WTC11 (cell line): Measurements from ENCODE around the gene ZFR. TPM values are rescaled to one million over a fixed set of nuclear protein-coding genes. Genes with fewer than 3 reads are reported as not detected.

Experiments used
- ATAC-seq: fragments of 200-7000 bp; cut with Tn5 transposase; 2 replicates; pipeline ENCODE4 v1.10.0; 2021; ENCODE audit warnings: mild to moderate bottlenecking, moderate library complexity
- CTCF ChIA-PET: fragments of 300-600 bp; sonication (Branson Sonifier 250); formaldehyde crosslinking; loops from one replicate; lab custom pipeline; 2021; ENCODE audit warnings: antibody characterized with exemption; lab: Charles Lee
- POLR2A ChIA-PET: fragments of 350-600 bp; sonication (Branson Sonifier 250); formaldehyde crosslinking; loops from one replicate; lab custom pipeline; 2021; ENCODE audit warnings: antibody characterized with exemption; lab: Charles Lee
- DNase-seq: peaks from one replicate; pipeline ENCODE4 v3.0.0; 2021; ENCODE audit warnings: low spot score
- H3K27ac Mint-ChIP-seq: 2 replicates; pipeline ENCODE4 v1.8.0; 2021; ENCODE audit warnings: mixed read lengths
- H3K27me3 Mint-ChIP-seq: 2 replicates; pipeline ENCODE4 v1.8.0; 2021; ENCODE audit warnings: low read depth, mild to moderate bottlenecking, moderate library complexity, mixed read lengths
- H3K36me3 Mint-ChIP-seq: 2 replicates; pipeline ENCODE4 v1.8.0; 2021; ENCODE audit warnings: mixed read lengths
- H3K4me1 Mint-ChIP-seq: 2 replicates; pipeline ENCODE4 v1.8.0; 2022; ENCODE audit warnings: mixed read lengths
- H3K4me3 Mint-ChIP-seq: 2 replicates; pipeline ENCODE4 v1.8.0; 2021; ENCODE audit warnings: mild to moderate bottlenecking, moderate library complexity, mixed read lengths
- H3K9me3 Mint-ChIP-seq: 2 replicates; pipeline ENCODE4 v1.8.0; 2021; ENCODE audit warnings: mixed read lengths
- FOXK1 ChIP-seq: sonication (generic); formaldehyde crosslinking; IDR thresholded peaks from 2 replicates; pipeline ENCODE4 v1.8.0; 2022; ENCODE audit warnings: mild to moderate bottlenecking, moderate library complexity, missing genetic modification reagents
- GTF2I ChIP-seq: fragments of 250-450 bp; sonication (Bioruptor Pico); conservative IDR thresholded peaks from 2 replicates; pipeline ENCODE4 v1.4.0; 2021; ENCODE audit warnings: mild to moderate bottlenecking
- JUN ChIP-seq: sonication (generic); formaldehyde crosslinking; IDR thresholded peaks from 2 replicates; pipeline ENCODE4 v1.8.0; 2023; ENCODE audit warnings: mild to moderate bottlenecking, missing genetic modification reagents
- MXD4 ChIP-seq: fragments of 250-450 bp; sonication (Bioruptor Pico); IDR thresholded peaks from 2 replicates; pipeline ENCODE4 v1.8.0; 2021; ENCODE audit warnings: mild to moderate bottlenecking, moderate library complexity, borderline replicate concordance
- NR1H2 ChIP-seq: sonication (generic); formaldehyde crosslinking; IDR thresholded peaks from 2 replicates; pipeline ENCODE4 v1.9.0; 2021; ENCODE audit warnings: mild to moderate bottlenecking, moderate library complexity, missing genetic modification reagents
- PRRX2 ChIP-seq: fragments of 250-450 bp; sonication (Bioruptor Pico); IDR thresholded peaks from 2 replicates; pipeline ENCODE4 v1.8.0; 2021; ENCODE audit warnings: mild to moderate bottlenecking
- ZBTB21 ChIP-seq: sonication (generic); formaldehyde crosslinking; IDR thresholded peaks from 2 replicates; pipeline ENCODE4 v1.8.1; 2023; ENCODE audit warnings: mild to moderate bottlenecking, missing genetic modification reagents, borderline replicate concordance
- ZNF138 ChIP-seq: sonication (generic); formaldehyde crosslinking; conservative IDR thresholded peaks from 2 replicates; pipeline ENCODE4 v1.8.1; 2022; ENCODE audit warnings: mild to moderate bottlenecking, moderate library complexity, missing genetic modification reagents
- ZNF263 ChIP-seq: sonication (generic); formaldehyde crosslinking; IDR thresholded peaks from 2 replicates; pipeline ENCODE4 v1.8.1; 2022; ENCODE audit warnings: low read depth, mild to moderate bottlenecking, moderate library complexity, missing genetic modification reagents
- total RNA-seq: library from RNA; stranded (reverse); gene quantifications from 3 replicates; pipeline ENCODE4 v1.2.3, GENCODE V29; 2021
- TF ChIP-seq, protein P1 (sequence below): sonication (generic); formaldehyde crosslinking; IDR thresholded peaks from 2 replicates; pipeline ENCODE4 v1.8.1; 2022; ENCODE audit warnings: low read depth, mild to moderate bottlenecking, moderate library complexity, missing genetic modification reagents, borderline replicate concordance
- TF ChIP-seq, protein P2 (sequence below): sonication (generic); formaldehyde crosslinking; IDR thresholded peaks from 2 replicates; pipeline ENCODE4 v1.8.0; 2023; ENCODE audit warnings: missing genetic modification reagents
- TF ChIP-seq, protein P3 (sequence below): sonication (generic); formaldehyde crosslinking; IDR thresholded peaks from 2 replicates; pipeline ENCODE4 v1.8.1; 2022; ENCODE audit warnings: missing genetic modification reagents, borderline replicate concordance
- TF ChIP-seq, protein P4 (sequence below): sonication (generic); formaldehyde crosslinking; IDR thresholded peaks from 2 replicates; pipeline ENCODE4 v1.8.1; 2023; ENCODE audit warnings: mild to moderate bottlenecking, missing genetic modification reagents, borderline replicate concordance
- TF ChIP-seq, protein P5 (sequence below): sonication (generic); formaldehyde crosslinking; conservative IDR thresholded peaks from 2 replicates; pipeline ENCODE4 v1.8.1; 2023; ENCODE audit warnings: mild to moderate bottlenecking, low read depth, missing genetic modification reagents, moderate library complexity
- TF ChIP-seq, protein P6 (sequence below): fragments of 200-600 bp; IDR thresholded peaks from 2 replicates; pipeline ENCODE4 v1.8.0; 2022; ENCODE audit warnings: antibody characterized with exemption
- TF ChIP-seq, protein P7 (sequence below): fragments of 250-450 bp; sonication (Bioruptor Pico); IDR thresholded peaks from 2 replicates; pipeline ENCODE4 v1.8.0; 2021; ENCODE audit warnings: mild to moderate bottlenecking
- TF ChIP-seq, protein P8 (sequence below): fragments of 250-450 bp; sonication (Bioruptor Pico); IDR thresholded peaks from 2 replicates; pipeline ENCODE4 v1.9.0; 2021; ENCODE audit warnings: moderate library complexity, mild to moderate bottlenecking, inconsistent platforms, borderline replicate concordance
- TF ChIP-seq, protein P9 (sequence below): sonication (generic); formaldehyde crosslinking; IDR thresholded peaks from 2 replicates; pipeline ENCODE4 v1.8.0; 2022; ENCODE audit warnings: missing genetic modification reagents

Gene ZFR
- total RNA-seq, 1 experiment from 2014 or later, result 64.5 TPM

DNA sequence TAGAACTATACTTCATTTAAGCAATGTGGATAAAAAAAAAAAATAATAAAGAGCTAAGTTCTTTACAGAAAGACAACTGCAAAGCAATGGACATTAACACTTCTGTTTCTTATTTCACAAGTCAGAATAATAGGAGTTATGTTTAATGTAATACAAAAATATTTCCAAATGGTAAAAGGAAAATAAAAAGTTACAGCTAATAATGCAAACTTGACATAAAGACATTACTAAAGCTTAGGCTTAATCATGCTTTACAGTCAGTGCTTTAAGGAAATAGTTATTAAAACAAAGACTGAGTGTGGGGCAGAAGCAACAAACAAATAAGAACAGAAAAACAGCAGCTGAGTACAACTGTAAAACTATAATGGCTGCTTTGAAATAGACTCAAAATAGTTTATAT is 56.7 kb downstream of the ZFR start:
- ATAC-seq (no peak), DNase-seq (no peak)
- POLR2A ChIA-PET, result interaction anchor here (0.8 kb wide), 1 partner anchor 10 kb away, joined by 3 read pairs; no protein-coding TSS in a partner anchor
- no peaks in the 10 kb centered on the region for H3K27me3 Mint-ChIP-seq
- no peak overlapping the region for H3K4me3 Mint-ChIP-seq
- H3K36me3 Mint-ChIP-seq, result peaks cover 66% of the 10 kb centered on the region
- no peaks in the 10 kb centered on the region for H3K9me3 Mint-ChIP-seq
- CTCF ChIA-PET, result no interaction called here
- no peak overlapping the region for H3K27ac Mint-ChIP-seq
- no peak for TF ChIP-seq ZBTB21 (CRISPR knock-in tag)
- no peak for TF ChIP-seq GTF2I (CRISPR knock-in tag)
- TF ChIP-seq ZNF263 (CRISPR knock-in tag), result no peak
- TF ChIP-seq JUN, result no peak
- TF ChIP-seq, protein P1, sequence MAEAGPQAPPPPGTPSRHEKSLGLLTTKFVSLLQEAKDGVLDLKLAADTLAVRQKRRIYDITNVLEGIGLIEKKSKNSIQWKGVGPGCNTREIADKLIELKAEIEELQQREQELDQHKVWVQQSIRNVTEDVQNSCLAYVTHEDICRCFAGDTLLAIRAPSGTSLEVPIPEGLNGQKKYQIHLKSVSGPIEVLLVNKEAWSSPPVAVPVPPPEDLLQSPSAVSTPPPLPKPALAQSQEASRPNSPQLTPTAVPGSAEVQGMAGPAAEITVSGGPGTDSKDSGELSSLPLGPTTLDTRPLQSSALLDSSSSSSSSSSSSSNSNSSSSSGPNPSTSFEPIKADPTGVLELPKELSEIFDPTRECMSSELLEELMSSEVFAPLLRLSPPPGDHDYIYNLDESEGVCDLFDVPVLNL (CRISPR knock-in tag), result no peak
- TF ChIP-seq, protein P2, sequence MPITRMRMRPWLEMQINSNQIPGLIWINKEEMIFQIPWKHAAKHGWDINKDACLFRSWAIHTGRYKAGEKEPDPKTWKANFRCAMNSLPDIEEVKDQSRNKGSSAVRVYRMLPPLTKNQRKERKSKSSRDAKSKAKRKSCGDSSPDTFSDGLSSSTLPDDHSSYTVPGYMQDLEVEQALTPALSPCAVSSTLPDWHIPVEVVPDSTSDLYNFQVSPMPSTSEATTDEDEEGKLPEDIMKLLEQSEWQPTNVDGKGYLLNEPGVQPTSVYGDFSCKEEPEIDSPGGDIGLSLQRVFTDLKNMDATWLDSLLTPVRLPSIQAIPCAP (CRISPR knock-in tag), result no peak
- TF ChIP-seq, protein P3, sequence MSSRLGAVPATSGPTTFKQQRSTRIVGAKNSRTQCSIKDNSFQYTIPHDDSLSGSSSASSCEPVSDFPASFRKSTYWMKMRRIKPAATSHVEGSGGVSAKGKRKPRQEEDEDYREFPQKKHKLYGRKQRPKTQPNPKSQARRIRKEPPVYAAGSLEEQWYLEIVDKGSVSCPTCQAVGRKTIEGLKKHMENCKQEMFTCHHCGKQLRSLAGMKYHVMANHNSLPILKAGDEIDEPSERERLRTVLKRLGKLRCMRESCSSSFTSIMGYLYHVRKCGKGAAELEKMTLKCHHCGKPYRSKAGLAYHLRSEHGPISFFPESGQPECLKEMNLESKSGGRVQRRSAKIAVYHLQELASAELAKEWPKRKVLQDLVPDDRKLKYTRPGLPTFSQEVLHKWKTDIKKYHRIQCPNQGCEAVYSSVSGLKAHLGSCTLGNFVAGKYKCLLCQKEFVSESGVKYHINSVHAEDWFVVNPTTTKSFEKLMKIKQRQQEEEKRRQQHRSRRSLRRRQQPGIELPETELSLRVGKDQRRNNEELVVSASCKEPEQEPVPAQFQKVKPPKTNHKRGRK, result no peak
- TF ChIP-seq, protein P4, sequence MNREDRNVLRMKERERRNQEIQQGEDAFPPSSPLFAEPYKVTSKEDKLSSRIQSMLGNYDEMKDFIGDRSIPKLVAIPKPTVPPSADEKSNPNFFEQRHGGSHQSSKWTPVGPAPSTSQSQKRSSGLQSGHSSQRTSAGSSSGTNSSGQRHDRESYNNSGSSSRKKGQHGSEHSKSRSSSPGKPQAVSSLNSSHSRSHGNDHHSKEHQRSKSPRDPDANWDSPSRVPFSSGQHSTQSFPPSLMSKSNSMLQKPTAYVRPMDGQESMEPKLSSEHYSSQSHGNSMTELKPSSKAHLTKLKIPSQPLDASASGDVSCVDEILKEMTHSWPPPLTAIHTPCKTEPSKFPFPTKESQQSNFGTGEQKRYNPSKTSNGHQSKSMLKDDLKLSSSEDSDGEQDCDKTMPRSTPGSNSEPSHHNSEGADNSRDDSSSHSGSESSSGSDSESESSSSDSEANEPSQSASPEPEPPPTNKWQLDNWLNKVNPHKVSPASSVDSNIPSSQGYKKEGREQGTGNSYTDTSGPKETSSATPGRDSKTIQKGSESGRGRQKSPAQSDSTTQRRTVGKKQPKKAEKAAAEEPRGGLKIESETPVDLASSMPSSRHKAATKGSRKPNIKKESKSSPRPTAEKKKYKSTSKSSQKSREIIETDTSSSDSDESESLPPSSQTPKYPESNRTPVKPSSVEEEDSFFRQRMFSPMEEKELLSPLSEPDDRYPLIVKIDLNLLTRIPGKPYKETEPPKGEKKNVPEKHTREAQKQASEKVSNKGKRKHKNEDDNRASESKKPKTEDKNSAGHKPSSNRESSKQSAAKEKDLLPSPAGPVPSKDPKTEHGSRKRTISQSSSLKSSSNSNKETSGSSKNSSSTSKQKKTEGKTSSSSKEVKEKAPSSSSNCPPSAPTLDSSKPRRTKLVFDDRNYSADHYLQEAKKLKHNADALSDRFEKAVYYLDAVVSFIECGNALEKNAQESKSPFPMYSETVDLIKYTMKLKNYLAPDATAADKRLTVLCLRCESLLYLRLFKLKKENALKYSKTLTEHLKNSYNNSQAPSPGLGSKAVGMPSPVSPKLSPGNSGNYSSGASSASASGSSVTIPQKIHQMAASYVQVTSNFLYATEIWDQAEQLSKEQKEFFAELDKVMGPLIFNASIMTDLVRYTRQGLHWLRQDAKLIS (CRISPR knock-in tag), result no peak
- TF ChIP-seq, protein P5, sequence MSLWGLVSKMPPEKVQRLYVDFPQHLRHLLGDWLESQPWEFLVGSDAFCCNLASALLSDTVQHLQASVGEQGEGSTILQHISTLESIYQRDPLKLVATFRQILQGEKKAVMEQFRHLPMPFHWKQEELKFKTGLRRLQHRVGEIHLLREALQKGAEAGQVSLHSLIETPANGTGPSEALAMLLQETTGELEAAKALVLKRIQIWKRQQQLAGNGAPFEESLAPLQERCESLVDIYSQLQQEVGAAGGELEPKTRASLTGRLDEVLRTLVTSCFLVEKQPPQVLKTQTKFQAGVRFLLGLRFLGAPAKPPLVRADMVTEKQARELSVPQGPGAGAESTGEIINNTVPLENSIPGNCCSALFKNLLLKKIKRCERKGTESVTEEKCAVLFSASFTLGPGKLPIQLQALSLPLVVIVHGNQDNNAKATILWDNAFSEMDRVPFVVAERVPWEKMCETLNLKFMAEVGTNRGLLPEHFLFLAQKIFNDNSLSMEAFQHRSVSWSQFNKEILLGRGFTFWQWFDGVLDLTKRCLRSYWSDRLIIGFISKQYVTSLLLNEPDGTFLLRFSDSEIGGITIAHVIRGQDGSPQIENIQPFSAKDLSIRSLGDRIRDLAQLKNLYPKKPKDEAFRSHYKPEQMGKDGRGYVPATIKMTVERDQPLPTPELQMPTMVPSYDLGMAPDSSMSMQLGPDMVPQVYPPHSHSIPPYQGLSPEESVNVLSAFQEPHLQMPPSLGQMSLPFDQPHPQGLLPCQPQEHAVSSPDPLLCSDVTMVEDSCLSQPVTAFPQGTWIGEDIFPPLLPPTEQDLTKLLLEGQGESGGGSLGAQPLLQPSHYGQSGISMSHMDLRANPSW, result no peak
- TF ChIP-seq, protein P6, sequence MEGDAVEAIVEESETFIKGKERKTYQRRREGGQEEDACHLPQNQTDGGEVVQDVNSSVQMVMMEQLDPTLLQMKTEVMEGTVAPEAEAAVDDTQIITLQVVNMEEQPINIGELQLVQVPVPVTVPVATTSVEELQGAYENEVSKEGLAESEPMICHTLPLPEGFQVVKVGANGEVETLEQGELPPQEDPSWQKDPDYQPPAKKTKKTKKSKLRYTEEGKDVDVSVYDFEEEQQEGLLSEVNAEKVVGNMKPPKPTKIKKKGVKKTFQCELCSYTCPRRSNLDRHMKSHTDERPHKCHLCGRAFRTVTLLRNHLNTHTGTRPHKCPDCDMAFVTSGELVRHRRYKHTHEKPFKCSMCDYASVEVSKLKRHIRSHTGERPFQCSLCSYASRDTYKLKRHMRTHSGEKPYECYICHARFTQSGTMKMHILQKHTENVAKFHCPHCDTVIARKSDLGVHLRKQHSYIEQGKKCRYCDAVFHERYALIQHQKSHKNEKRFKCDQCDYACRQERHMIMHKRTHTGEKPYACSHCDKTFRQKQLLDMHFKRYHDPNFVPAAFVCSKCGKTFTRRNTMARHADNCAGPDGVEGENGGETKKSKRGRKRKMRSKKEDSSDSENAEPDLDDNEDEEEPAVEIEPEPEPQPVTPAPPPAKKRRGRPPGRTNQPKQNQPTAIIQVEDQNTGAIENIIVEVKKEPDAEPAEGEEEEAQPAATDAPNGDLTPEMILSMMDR, result no peak
- no peak for TF ChIP-seq MXD4 (CRISPR knock-in tag)
- no peak for TF ChIP-seq PRRX2 (CRISPR knock-in tag)
- TF ChIP-seq, protein P7, sequence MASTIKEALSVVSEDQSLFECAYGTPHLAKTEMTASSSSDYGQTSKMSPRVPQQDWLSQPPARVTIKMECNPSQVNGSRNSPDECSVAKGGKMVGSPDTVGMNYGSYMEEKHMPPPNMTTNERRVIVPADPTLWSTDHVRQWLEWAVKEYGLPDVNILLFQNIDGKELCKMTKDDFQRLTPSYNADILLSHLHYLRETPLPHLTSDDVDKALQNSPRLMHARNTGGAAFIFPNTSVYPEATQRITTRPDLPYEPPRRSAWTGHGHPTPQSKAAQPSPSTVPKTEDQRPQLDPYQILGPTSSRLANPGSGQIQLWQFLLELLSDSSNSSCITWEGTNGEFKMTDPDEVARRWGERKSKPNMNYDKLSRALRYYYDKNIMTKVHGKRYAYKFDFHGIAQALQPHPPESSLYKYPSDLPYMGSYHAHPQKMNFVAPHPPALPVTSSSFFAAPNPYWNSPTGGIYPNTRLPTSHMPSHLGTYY (CRISPR knock-in tag), result no peak
- no peak for TF ChIP-seq NR1H2 (CRISPR knock-in tag)
- TF ChIP-seq, protein P8, sequence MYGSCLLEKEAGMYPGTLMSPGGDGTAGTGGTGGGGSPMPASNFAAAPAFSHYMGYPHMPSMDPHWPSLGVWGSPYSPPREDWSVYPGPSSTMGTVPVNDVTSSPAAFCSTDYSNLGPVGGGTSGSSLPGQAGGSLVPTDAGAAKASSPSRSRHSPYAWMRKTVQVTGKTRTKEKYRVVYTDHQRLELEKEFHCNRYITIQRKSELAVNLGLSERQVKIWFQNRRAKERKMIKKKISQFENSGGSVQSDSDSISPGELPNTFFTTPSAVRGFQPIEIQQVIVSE, result no peak
- no peak for TF ChIP-seq FOXK1
- TF ChIP-seq, protein P9, sequence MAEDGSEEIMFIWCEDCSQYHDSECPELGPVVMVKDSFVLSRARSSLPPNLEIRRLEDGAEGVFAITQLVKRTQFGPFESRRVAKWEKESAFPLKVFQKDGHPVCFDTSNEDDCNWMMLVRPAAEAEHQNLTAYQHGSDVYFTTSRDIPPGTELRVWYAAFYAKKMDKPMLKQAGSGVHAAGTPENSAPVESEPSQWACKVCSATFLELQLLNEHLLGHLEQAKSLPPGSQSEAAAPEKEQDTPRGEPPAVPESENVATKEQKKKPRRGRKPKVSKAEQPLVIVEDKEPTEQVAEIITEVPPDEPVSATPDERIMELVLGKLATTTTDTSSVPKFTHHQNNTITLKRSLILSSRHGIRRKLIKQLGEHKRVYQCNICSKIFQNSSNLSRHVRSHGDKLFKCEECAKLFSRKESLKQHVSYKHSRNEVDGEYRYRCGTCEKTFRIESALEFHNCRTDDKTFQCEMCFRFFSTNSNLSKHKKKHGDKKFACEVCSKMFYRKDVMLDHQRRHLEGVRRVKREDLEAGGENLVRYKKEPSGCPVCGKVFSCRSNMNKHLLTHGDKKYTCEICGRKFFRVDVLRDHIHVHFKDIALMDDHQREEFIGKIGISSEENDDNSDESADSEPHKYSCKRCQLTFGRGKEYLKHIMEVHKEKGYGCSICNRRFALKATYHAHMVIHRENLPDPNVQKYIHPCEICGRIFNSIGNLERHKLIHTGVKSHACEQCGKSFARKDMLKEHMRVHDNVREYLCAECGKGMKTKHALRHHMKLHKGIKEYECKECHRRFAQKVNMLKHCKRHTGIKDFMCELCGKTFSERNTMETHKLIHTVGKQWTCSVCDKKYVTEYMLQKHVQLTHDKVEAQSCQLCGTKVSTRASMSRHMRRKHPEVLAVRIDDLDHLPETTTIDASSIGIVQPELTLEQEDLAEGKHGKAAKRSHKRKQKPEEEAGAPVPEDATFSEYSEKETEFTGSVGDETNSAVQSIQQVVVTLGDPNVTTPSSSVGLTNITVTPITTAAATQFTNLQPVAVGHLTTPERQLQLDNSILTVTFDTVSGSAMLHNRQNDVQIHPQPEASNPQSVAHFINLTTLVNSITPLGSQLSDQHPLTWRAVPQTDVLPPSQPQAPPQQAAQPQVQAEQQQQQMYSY (CRISPR knock-in tag), result no peak
- no peak for TF ChIP-seq ZNF138
- H3K4me1 Mint-ChIP-seq, result no peaks in the 10 kb centered on the region
